Suprapubic skin (tissue), 4 donors: ENCODE measurements around the gene NUP153. TPM values are rescaled to one million over a fixed set of nuclear protein-coding genes. Genes with fewer than 3 reads are reported as not detected.

ENCODE experiments used
- DNase-seq, 2 donors: peaks; one replicate each; pipeline ENCODE4 v3.0.0-alpha.2; 2019; ENCODE audit warnings: low spot score in 2 of 2
- H3K27ac ChIP-seq: fragments of 200-600 bp; sonication (generic); one replicate; pipeline ENCODE4 v1.5.1; 2019
- H3K27me3 ChIP-seq: fragments of 200-600 bp; sonication (generic); one replicate; pipeline ENCODE4 v1.5.1; 2019
- H3K36me3 ChIP-seq: fragments of 200-600 bp; sonication (generic); one replicate; pipeline ENCODE4 v1.5.1; 2019
- H3K4me1 ChIP-seq: fragments of 200-600 bp; sonication (generic); one replicate; pipeline ENCODE4 v1.5.1; 2019
- H3K4me3 ChIP-seq: fragments of 200-600 bp; sonication (generic); one replicate; pipeline ENCODE4 v1.5.1; 2019; ENCODE audit warnings: mild to moderate bottlenecking
- H3K9me3 ChIP-seq: fragments of 200-600 bp; sonication (generic); one replicate; pipeline ENCODE4 v1.5.1; 2019
- CTCF ChIP-seq, 2 donors: fragments of 200-600 bp in 1 of 2; fragments of 450-650 bp in 1 of 2; sonication (generic) in 1 of 2; IDR thresholded peaks; one replicate each; pipeline ENCODE4 v1.5.1; 2016 to 2019; ENCODE audit warnings: antibody characterized with exemption in 2 of 2, mild to moderate bottlenecking in 1 of 2, moderate library complexity in 1 of 2
- EP300 ChIP-seq: sonication (generic); formaldehyde crosslinking; IDR thresholded peaks from one replicate; pipeline ENCODE4 v1.6.1; 2017; ENCODE audit warnings: antibody characterized with exemption
- POLR2A ChIP-seq, 2 donors: fragments of 450-650 bp; IDR thresholded peaks; one replicate each; pipeline ENCODE4 v1.6.1; 2017; ENCODE audit warnings: antibody characterized with exemption in 2 of 2, mild to moderate bottlenecking in 2 of 2, moderate library complexity in 2 of 2
- POLR2AphosphoS5 ChIP-seq, 3 donors: sonication (generic); formaldehyde crosslinking; IDR thresholded peaks; one replicate each; pipeline ENCODE4 v1.6.1; 2017; ENCODE audit warnings: antibody characterized with exemption in 3 of 3
- WGBS: methylation state at CpG from one replicate; pipeline ENCODE4 v1.1.5; 2018; 5-methylcytosine and 5-hydroxymethylcytosine counted together
- total RNA-seq, 4 donors: library from RNA; depleted of rRNA; stranded (reverse); fragments of >200 nt; gene quantifications; one replicate each; pipeline ENCODE4 v1.1.0, GENCODE V29; 2016

Gene NUP153
- total RNA-seq, 4 donors from 2014 or later = 38.6 to 46.0 (median 42.5) TPM

GRCh38 chr6:17683428-17683827 lies 23.3 kb downstream of the NUP153 start:
- DNase-seq = no peak
- 86% methylated on average over 2 of the region's 2 CpGs for WGBS
- Histone ChIP-seq H3K9me3 (no peaks in the 10 kb centered on the region), H3K4me1 (no peaks in the 10 kb centered on the region), H3K27ac (no peak overlapping the region), H3K27me3 (no peaks in the 10 kb centered on the region), H3K4me3 (no peak overlapping the region), H3K36me3 (peaks cover 20% of the 10 kb centered on the region)
- no peak for TF ChIP-seq EP300
- TF ChIP-seq CTCF (IDR thresholded peaks at IDR 0.05) = no peak
- TF ChIP-seq POLR2A (IDR thresholded peaks at IDR 0.05) = no peak
- no peak for TF ChIP-seq POLR2AphosphoS5 (IDR thresholded peaks at IDR 0.05)

GRCh38 chr6:17679726-17680125 lies 27.0 kb downstream of the NUP153 start:
- Histone ChIP-seq H3K27ac (no peak overlapping the region), H3K9me3 (no peaks in the 10 kb centered on the region), H3K4me1 (no peaks in the 10 kb centered on the region), H3K36me3 (peaks cover 20% of the 10 kb centered on the region), H3K27me3 (no peaks in the 10 kb centered on the region), H3K4me3 (no peak overlapping the region)
- WGBS = 75% methylated on average over 8 of the region's 8 CpGs
- no peak for DNase-seq
- TF ChIP-seq POLR2AphosphoS5 (IDR thresholded peaks at IDR 0.05) (no peak), EP300 (no peak), POLR2A (IDR thresholded peaks at IDR 0.05) (no peak), CTCF (IDR thresholded peaks at IDR 0.05) (no peak)

- no peak overlapping the region for H3K4me3 ChIP-seq
These were observed 29.1 kb downstream of the NUP153 start for GRCh38 chr6:17677602-17678001.

DNA sequence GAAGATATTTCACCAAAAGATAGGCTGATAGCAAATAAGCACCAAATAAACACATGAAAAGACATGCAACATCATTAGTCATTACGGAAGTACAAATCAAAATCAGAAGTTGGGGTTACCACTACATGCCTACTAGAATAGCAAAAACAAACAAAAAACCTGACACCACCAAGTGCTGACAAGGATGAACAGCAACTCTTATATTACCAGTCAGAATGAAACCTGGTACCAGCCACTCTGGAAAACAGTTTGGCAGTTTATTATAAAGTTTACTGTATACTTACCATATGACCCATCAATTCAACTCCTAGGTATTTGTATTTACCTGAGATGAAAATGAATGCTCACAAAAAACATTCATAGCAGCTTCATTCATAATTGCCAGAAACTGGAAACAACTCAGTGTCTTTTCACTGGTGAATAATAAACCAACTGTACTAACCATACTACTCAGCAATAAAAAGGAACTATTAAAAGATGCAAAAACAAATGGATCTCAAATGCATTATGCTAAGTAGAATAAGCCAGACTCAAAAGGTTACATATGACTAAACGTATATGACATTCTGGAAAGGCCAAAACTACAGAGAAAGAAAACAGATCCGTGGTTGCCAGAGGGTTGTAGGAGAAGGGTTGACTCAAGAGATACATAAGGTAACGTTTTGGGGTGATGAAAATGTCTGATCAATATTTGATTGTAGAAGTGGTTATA lies 33.0 kb downstream of the NUP153 start:
- no peaks in the 10 kb centered on the region for H3K4me1 ChIP-seq
- no peak for DNase-seq
- H3K27me3 ChIP-seq = no peaks in the 10 kb centered on the region
- H3K27ac ChIP-seq = no peak overlapping the region
- TF ChIP-seq EP300 (no peak), POLR2A (IDR thresholded peaks at IDR 0.05) (no peak), POLR2AphosphoS5 (IDR thresholded peaks at IDR 0.05) (no peak), CTCF (IDR thresholded peaks at IDR 0.05) (no peak)
- H3K4me3 ChIP-seq = no peak overlapping the region
- WGBS = 90% methylated on average over 4 of the region's 4 CpGs
- H3K9me3 ChIP-seq = no peaks in the 10 kb centered on the region
- H3K36me3 ChIP-seq = peaks cover 66% of the 10 kb centered on the region

More at GRCh38 chr6:17677602-17678001, 29.1 kb downstream of the NUP153 start:
- TF ChIP-seq POLR2AphosphoS5 (IDR thresholded peaks at IDR 0.05) (no peak), CTCF (IDR thresholded peaks at IDR 0.05) (no peak), EP300 (no peak), POLR2A (IDR thresholded peaks at IDR 0.05) (no peak)
- H3K27me3 ChIP-seq = no peaks in the 10 kb centered on the region
- 90% methylated on average over 5 of the region's 5 CpGs for WGBS
- no peaks in the 10 kb centered on the region for H3K9me3 ChIP-seq
- H3K4me1 ChIP-seq = no peaks in the 10 kb centered on the region
- no peak for DNase-seq
- H3K27ac ChIP-seq = no peak overlapping the region
- peaks cover 35% of the 10 kb centered on the region for H3K36me3 ChIP-seq

- H3K36me3 ChIP-seq = peaks cover 80% of the 10 kb centered on the region
- no peak overlapping the region for H3K4me3 ChIP-seq
- H3K4me1 ChIP-seq = no peaks in the 10 kb centered on the region
- no peak overlapping the region for H3K27ac ChIP-seq
- WGBS = 95% methylated on average over 7 of the region's 7 CpGs
- TF ChIP-seq CTCF (IDR thresholded peaks at IDR 0.05) (no peak), POLR2A (IDR thresholded peaks at IDR 0.05) (no peak), POLR2AphosphoS5 (IDR thresholded peaks at IDR 0.05) (no peak), EP300 (no peak)
- no peak for DNase-seq
- no peaks in the 10 kb centered on the region for H3K27me3 ChIP-seq
- no peaks in the 10 kb centered on the region for H3K9me3 ChIP-seq
These were observed 34.5 kb downstream of the NUP153 start for GRCh38 chr6:17672064-17672718.
